GM21529 (cell line): ENCODE results near the gene MTIF2.
"Not testable (repeated sequence)": the region's sequence is repeated elsewhere in the genome, so short reads cannot be mapped to it uniquely, and the experiment has no call there.

Source experiments
- ATAC-seq: cut with Tn5 transposase; IDR thresholded peaks from one replicate; pipeline ENCODE4 v1.9.1; 2021; ENCODE audit not compliant: unreplicated experiment

The MTIF2 gene

DNA sequence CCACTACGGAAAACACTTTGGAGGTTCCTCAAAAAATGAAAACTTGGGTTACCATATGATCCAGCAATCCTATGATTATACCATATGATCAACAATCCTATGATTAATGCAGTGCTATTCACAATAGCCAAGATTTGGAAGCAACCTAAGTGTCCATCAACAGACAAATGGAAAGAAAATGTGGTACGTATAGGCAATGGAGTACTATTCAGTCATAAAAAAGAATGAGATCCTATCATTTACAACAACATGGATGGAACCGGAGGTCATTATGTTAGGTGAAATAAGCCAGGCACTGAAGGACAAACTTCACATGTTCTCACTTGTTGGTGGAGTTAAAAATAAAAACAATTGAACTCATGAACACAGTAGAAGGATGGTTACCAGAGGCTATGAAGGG, 64.5 kb downstream of the MTIF2 start:
- ATAC-seq, result no peak

DNA sequence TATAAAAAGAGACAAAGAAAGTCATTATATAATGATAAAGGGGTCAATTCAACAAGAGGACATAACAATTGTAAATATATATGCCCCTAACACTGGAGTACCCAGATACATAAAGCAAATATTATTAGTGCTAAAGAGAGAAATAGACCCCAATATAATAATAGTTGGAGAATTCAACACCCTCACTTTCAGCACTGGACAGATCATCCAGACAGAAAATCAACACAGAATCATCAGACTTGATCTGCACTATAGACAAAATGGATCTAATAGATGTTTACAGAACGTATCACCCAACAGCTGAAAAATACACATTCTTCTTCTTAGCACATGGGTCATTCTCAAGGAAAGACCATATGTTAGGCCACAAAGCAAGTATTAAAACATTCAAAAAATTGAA, 68.6 kb downstream of the MTIF2 start:
- ATAC-seq, result no peak

DNA sequence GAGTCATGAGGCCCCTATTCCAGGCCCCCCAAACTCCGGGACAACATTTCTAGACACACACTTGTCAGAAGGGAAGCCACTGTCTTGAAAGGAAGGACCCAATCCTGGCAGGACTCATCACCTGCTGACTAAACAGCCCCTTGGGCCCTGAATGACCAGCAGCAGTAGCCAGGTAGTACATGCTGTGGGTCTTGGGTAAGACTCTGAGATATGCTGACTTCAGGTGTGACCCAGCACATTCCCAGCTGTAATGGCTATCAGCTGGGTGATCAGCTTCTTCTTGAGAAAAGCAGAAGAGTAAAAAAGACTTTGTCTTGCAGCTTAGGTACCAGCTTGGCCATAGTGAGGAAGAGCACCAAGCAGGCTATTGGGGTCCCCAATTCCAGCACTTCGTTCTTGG, 72.5 kb downstream of the MTIF2 start:
- ATAC-seq, result no peak

DNA sequence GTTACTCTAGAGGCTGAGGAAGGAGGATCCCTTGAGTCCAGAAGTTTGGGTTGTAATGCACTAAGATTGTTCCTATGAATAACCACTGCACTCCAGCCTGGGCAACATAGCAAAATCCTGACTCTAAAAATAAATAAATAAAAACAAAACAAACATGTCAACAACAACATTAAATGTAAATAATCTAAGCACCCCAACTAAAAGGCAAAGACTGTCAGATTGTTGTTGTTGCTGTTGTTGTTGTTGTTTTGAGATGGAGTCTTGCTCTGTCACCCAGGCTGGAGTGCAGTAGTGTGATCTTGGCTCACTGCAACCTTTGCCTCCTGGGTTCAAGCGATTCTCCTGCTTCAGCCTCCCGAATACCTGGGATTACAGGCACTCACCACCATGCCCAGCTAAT, 77.1 kb downstream of the MTIF2 start:
- not testable (repeated sequence) for ATAC-seq

GRCh38 chr2:55186837-55187236, 82.2 kb downstream of the MTIF2 start:
- not testable (repeated sequence) for ATAC-seq
